ENCODE results near the gene GUCA1A.
"Not testable (repeated sequence)": the region's sequence is repeated elsewhere in the genome, so short reads cannot be mapped to it uniquely, and the experiment has no call there.

Gene GUCA1A

DNA sequence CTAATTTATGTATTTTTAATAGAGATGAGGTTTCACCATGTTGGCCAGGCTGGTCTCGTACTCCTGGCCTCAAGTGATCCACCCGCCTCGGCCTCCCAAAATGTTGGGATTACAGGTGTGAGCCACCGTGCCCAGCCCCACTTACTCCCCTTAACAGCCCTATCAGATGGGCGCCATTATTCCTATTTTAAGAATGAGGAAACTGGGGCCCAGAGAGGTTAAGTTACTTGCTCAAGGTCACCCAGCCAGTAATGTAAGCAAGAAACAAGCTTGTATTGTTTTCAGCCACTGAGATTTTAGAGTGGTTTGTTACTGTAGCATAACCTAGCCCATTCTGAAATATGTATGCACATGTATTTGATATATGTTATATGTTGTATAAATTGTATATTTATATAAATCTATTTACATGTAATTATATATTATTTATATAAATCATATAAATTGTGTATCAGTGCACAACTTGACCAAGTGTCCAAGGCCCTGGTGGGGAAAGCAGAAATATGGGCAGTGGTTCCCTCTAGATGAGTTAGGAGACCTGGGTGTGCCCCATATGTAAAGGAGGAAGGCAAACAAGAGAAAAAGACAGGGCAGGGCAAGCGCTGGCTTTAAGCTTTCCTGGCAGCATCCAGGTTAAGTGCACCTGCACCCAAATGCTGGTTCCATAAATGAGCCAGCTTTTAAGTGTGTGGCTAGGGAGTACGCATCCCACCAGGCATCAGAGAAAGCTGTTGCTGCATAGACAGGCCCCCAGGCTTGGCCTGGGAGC lies 1.2 kb upstream of the GUCA1A start:
- Histone ChIP-seq H3K4me3 (no peak overlapping the region), H3K27me3 (ENCODE audit: low read depth) (no peaks in the 10 kb centered on the region), H3K9me3 (no peaks in the 10 kb centered on the region), H3K36me3 (replicated peaks) (no peaks in the 10 kb centered on the region), H3K4me1 (peaks cover 13% of the 10 kb centered on the region)
- no peak for DNase-seq (ENCODE audit: low spot score in 2 of 2)
- in situ Hi-C loops (cut with MboI; ENCODE audit: low sequenced_read_pairs), result no loop called here

DNA sequence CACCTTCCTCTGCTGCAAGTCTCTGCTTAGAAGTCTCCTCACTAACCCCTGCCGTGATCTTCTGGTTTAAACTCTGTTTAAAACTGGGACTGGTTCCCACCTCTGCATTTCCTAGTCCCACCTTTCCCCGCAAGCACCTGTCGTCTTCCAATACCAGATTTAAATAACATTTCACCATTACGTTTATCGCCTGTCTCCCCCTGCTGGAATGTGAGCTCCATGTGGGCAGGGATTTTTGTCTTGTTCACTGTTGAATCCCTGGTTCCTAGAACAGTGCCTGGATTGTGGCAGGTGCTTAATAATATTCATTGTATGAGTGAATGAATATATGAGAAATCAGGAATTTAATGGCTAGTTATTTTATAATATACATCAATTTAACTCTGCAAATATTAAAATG lies 2.7 kb downstream of the GUCA1A start:
- peaks cover 26% of the 10 kb centered on the region for H3K4me1 ChIP-seq
- no peaks in the 10 kb centered on the region for H3K9me3 ChIP-seq
- H3K4me3 ChIP-seq, result no peak overlapping the region
- no peaks in the 10 kb centered on the region for H3K27me3 ChIP-seq (ENCODE audit: low read depth)
- H3K36me3 ChIP-seq (replicated peaks), result no peaks in the 10 kb centered on the region
- in situ Hi-C loops (cut with MboI; ENCODE audit: low sequenced_read_pairs), result no loop called here
- DNase-seq (ENCODE audit: low spot score in 2 of 2), result peak in 1 of 2 experiments; percentile 27

DNA sequence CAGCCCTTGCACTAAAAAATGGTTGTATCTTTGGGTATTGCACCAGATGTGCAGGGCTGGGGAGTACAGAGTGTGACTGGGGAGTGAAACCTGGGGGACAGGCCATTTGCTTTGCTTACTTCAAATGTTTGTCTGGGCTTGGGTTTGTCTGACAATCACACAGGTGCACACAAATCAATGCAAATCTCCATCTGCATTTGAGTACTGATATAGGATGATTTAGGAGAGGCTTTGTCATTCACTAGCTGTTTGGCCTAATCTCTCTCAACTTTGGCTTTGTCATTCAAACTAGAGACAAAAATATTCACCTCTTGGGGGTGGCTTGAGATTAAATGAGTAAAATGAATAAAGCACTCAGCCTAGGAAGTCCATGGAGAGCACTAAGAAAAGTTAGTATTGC lies 3.8 kb downstream of the GUCA1A start:
- no peaks in the 10 kb centered on the region for H3K9me3 ChIP-seq
- in situ Hi-C loops (cut with MboI; ENCODE audit: low sequenced_read_pairs), result no loop called here
- peak; percentile 72 to 99 for DNase-seq (ENCODE audit: low spot score in 2 of 2)
- H3K27me3 ChIP-seq (ENCODE audit: low read depth), result no peaks in the 10 kb centered on the region
- no peak overlapping the region for H3K4me3 ChIP-seq
- H3K36me3 ChIP-seq (replicated peaks), result no peaks in the 10 kb centered on the region
- H3K4me1 ChIP-seq, result peaks cover 26% of the 10 kb centered on the region

DNA sequence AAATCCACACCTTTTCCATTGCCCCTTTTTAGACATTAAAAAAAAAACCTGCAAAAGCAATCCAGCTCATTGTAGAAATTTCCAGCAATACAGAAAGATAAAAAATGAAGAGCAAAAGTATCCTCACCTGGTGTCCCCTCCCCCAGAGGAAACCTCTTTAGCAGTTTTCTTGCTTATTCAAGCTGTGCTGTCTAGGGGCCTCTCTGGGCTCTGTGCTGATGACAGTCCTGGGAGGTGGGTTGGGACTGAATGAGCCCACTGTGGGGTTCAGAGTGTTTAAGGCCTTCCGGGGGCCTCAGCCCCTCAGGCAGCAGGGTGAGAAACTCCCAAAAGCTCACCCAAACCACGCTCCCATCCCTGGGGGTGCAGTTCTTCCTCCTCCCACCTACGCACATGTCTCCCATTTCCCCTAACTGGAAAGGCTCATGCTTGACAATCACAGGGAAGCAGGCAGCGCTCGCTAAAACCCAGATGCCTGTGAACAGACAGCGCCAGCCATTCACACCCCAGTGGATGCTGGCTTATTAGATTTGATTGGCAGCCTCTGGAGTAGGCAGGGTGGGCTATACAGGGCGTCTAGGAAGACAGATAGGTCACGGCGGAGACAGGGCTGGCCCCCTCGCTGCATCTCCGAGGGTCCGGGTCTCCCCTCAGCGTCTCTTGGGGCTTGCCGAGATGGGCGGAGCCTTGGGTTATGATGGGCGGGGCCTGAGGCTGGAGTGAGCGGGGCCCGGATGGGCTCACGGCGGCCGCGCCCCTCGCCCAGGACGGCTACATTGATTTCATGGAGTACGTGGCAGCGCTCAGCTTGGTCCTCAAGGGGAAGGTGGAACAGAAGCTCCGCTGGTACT lies 4.6 kb downstream of the GUCA1A start:
- no peaks in the 10 kb centered on the region for H3K27me3 ChIP-seq (ENCODE audit: low read depth)
- peaks cover 26% of the 10 kb centered on the region for H3K4me1 ChIP-seq
- no peaks in the 10 kb centered on the region for H3K36me3 ChIP-seq (replicated peaks)
- in situ Hi-C loops (cut with MboI; ENCODE audit: low sequenced_read_pairs), result no loop called here
- no peak overlapping the region for H3K4me3 ChIP-seq
- H3K9me3 ChIP-seq, result no peaks in the 10 kb centered on the region
- peak; percentile 23 to 50 for DNase-seq (ENCODE audit: low spot score in 2 of 2)

DNA sequence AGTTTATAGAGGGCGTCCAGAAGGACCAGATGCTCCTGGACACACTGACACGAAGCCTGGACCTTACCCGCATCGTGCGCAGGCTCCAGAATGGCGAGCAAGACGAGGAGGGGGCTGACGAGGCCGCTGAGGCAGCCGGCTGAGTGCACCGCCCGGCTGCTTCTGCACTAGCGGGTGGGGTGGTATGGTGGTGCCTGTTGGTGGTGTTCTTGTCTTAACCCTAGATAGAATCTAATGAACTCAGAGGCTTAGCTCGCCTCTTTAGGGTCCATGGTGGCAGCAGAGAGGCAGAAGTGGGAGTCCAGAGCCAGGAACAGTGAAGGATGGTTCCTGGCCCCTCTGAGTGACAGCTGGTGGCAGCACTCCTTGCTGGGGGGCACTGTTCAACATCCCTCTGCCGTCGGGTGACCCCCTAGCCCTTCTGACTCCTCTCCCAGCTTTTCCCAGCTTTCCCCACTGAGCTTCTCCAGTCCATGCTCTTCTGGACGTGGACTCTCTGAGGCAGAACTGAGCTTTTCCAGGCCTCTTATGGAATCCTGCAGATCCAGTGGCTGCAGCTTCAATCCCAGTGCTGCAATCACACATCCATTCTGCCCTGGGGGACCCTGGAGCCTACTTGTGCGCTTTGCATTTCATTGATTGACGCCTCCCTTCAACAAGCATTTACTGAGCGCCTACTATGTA lies 6.2 kb downstream of the GUCA1A start:
- no peak for DNase-seq (ENCODE audit: low spot score in 2 of 2)
- Histone ChIP-seq H3K27me3 (ENCODE audit: low read depth) (no peaks in the 10 kb centered on the region), H3K4me3 (no peak overlapping the region), H3K36me3 (replicated peaks) (no peaks in the 10 kb centered on the region), H3K9me3 (no peaks in the 10 kb centered on the region), H3K4me1 (peaks cover 26% of the 10 kb centered on the region)
- in situ Hi-C loops (cut with MboI; ENCODE audit: low sequenced_read_pairs), result no loop called here

DNA sequence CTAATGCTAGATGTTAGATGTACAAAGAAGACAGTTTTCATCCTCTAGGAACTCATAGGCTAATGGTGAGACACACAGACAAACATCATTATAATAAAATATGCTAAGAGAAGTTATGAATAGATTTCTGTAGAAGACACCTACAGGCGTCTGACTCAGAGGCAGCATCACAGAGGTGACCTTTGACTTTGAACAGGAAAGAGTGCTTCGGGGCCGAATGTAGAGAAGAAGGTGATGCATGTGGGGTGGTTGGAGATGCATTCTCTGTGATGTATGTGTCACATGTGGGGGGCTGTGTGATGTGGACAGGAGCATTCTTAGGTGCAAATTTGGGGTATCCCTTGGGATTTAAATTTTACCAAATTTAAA lies 6.8 kb downstream of the GUCA1A start:
- Histone ChIP-seq H3K4me1 (peaks cover 26% of the 10 kb centered on the region), H3K9me3 (no peaks in the 10 kb centered on the region), H3K27me3 (ENCODE audit: low read depth) (no peaks in the 10 kb centered on the region), H3K36me3 (replicated peaks) (no peaks in the 10 kb centered on the region), H3K4me3 (no peak overlapping the region)
- in situ Hi-C loops (cut with MboI; ENCODE audit: low sequenced_read_pairs), result no loop called here
- DNase-seq (ENCODE audit: low spot score in 2 of 2), result no peak

DNA sequence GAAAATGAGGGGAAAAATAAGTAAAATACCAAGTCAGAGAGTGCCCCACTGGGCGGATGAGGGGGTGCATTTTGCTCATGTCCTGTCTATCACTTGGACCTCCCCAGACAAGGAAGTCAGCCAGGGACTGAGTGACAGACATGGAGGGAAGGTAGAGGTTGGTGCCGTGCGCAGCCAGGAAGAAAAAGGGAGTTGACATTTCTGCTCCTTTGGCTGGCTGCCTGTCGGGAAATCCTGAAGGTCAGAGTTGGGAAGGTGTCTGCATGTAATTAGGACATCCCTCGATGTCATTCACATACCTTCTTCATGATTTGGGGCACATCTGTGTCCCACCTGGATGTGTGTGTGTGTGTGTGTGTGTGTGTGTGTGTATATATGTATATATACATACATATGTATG lies 8.9 kb downstream of the GUCA1A start:
- no peaks in the 10 kb centered on the region for H3K9me3 ChIP-seq
- H3K4me1 ChIP-seq, result peaks cover 13% of the 10 kb centered on the region
- no peak overlapping the region for H3K4me3 ChIP-seq
- in situ Hi-C loops (cut with MboI; ENCODE audit: low sequenced_read_pairs), result no loop called here
- no peaks in the 10 kb centered on the region for H3K27me3 ChIP-seq (ENCODE audit: low read depth)
- DNase-seq (ENCODE audit: low spot score in 2 of 2), result no peak
- H3K36me3 ChIP-seq (replicated peaks), result no peaks in the 10 kb centered on the region

DNA sequence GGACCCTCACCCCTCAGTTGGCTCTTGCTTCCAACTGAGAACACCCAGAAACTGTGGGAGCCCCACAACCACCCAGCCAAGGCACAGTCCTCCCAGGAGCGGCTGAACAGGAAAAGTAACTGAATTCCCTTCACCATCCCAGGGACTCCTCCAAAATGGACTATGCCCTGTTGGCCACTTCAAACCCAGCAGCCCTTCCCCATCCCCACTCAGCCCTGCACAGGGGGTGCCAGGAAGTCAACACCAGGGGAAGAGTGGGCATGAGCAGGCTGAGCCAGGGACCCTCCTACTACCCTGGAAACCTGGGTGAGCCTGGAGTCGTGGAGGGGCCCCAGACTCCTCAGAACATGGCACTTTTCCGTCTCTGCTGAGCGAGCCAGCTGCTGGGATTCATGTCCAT lies 11.3 kb downstream of the GUCA1A start:
- no peak for DNase-seq (ENCODE audit: low spot score in 2 of 2)
- H3K4me3 ChIP-seq, result no peak overlapping the region
- H3K9me3 ChIP-seq, result no peaks in the 10 kb centered on the region
- no peaks in the 10 kb centered on the region for H3K4me1 ChIP-seq
- in situ Hi-C loops (cut with MboI; ENCODE audit: low sequenced_read_pairs), result no loop called here
- H3K27me3 ChIP-seq (ENCODE audit: low read depth), result no peaks in the 10 kb centered on the region
- no peaks in the 10 kb centered on the region for H3K36me3 ChIP-seq (replicated peaks)

DNA sequence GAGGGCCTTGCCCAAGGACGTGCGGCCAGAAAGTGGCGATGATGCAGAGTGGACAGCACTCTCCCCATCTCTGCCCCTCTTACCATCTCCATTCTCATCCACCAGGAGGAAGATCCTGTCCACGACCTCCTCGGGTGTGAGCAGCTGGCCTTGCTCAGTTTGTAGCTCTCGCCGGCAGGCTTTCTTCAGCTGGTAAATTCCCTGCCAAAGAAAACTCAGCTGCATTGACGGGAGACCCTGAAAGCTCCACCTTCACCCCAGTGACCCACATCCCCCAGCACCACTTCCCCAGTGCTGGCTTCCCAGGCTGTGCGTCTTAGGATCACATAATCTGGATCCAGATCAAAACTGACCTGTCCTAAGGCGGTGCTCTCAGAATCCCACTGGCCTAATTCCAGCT lies 12.4 kb downstream of the GUCA1A start:
- peak in 1 of 2 experiments; percentile 1 for DNase-seq (ENCODE audit: low spot score in 2 of 2)
- H3K4me3 ChIP-seq, result no peak overlapping the region
- H3K36me3 ChIP-seq (replicated peaks), result no peaks in the 10 kb centered on the region
- in situ Hi-C loops (cut with MboI; ENCODE audit: low sequenced_read_pairs), result no loop called here
- no peaks in the 10 kb centered on the region for H3K9me3 ChIP-seq
- no peaks in the 10 kb centered on the region for H3K4me1 ChIP-seq
- H3K27me3 ChIP-seq (ENCODE audit: low read depth), result no peaks in the 10 kb centered on the region

DNA sequence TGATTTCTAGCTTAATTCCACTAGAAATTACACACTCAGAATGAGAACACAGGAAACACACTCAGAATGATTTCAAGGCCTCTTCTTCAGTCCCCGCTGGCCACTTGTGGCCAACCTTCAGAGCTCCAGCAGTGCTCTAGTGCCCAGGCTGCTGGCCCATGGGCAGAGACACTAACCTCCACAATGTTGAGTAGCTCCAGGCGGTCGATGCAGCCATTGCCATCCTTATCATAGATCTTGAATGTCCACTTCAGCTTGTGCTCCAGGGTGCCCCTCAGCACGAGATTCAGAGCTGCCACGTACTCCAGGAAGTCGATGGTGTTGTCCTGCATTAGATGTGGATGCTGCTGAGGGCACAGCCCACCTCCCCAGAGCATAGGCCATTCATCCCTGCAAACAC lies 15.2 kb downstream of the GUCA1A start:
- no peaks in the 10 kb centered on the region for H3K9me3 ChIP-seq
- H3K27me3 ChIP-seq (ENCODE audit: low read depth), result no peaks in the 10 kb centered on the region
- no peak for DNase-seq (ENCODE audit: low spot score in 2 of 2)
- H3K36me3 ChIP-seq (replicated peaks), result no peaks in the 10 kb centered on the region
- in situ Hi-C loops (cut with MboI; ENCODE audit: low sequenced_read_pairs), result no loop called here
- peaks cover 5% of the 10 kb centered on the region for H3K4me1 ChIP-seq
- H3K4me3 ChIP-seq, result no peak overlapping the region

DNA sequence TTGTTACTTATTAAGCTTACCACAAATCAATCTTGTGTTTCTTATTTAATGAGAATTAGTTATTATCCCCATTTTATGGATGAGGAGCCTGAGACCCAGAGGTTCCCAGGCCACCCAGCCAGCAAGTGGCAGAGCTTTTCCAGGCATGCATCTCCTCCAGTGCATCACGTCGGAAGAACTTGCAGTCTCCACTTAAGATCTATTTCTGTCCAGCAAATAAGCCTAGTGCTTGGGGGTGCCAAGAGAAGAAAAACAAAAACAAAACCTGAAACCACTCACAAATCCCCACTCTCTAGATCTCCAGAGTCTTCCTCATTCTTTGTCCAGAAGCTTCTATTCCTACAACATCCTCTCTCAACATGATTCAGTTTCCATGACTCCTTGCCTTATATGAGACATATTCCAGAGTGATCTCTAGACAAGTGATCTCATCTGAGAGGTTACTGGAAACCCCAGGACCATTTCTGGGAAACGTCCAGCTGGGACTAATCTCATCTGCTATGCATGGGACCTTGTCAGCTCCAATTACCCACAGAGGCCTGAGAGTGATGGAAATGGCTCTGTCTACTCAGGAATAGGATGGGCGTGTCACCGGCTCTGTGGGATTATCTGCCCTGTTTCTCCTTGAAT lies 17.5 kb downstream of the GUCA1A start:
- in situ Hi-C loops (cut with MboI; ENCODE audit: low sequenced_read_pairs), result no loop called here
- DNase-seq (ENCODE audit: low spot score in 2 of 2), result no peak
- no peaks in the 10 kb centered on the region for H3K27me3 ChIP-seq (ENCODE audit: low read depth)
- no peak overlapping the region for H3K4me3 ChIP-seq
- no peaks in the 10 kb centered on the region for H3K36me3 ChIP-seq (replicated peaks)
- H3K4me1 ChIP-seq, result peaks cover 9% of the 10 kb centered on the region
- H3K9me3 ChIP-seq, result no peaks in the 10 kb centered on the region

DNA sequence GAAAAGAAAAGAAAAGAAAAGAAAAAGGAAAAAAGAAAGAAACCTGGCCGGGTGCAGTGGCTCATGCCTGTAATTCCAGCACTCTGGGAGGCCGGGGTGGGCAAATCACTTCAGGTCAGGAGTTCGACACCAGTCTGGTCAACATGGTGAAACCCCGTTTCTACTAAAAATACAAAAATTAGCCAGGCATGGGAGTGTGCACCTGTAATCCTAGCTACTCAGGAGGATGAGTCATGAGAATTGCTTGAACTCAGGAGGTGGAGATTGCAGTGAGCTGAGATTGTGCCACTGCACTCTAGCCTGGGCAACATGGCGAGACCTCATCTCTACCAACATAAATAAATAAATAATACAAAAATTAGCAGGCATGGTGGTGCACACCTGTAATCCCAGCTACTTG lies 19.2 kb downstream of the GUCA1A start:
- DNase-seq (ENCODE audit: low spot score in 2 of 2); H3K9me3 ChIP-seq; in situ Hi-C loops (cut with MboI; ENCODE audit: low sequenced_read_pairs); H3K4me3 ChIP-seq; H3K4me1 ChIP-seq; H3K36me3 ChIP-seq (replicated peaks); H3K27me3 ChIP-seq (ENCODE audit: low read depth): not testable (repeated sequence)

DNA sequence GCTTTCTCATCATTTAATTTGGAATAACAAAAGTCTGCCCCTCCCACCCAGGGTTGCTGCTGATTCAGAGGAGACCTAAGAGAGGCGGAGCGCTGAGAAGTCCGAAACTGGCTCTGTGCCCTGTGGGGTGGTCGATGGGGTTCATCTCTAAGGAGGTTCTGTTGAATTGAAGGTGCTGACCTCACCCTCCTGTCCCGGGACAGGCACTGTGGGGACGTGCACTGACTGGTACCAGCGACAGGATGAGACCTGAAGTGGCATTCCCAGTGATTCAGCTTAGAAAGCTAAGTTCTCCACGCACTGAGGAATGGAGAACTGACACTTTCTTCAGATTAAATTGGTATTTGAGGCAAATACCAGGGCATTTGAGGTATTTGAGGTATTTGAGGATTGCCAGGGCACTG lies 20.3 kb downstream of the GUCA1A start:
- in situ Hi-C loops (cut with MboI; ENCODE audit: low sequenced_read_pairs), result no loop called here
- Histone ChIP-seq H3K27me3 (ENCODE audit: low read depth) (no peaks in the 10 kb centered on the region), H3K4me3 (no peak overlapping the region), H3K4me1 (peaks cover 9% of the 10 kb centered on the region), H3K36me3 (replicated peaks) (no peaks in the 10 kb centered on the region), H3K9me3 (no peaks in the 10 kb centered on the region)
- DNase-seq (ENCODE audit: low spot score in 2 of 2), result peak; percentile 43 to 58

DNA sequence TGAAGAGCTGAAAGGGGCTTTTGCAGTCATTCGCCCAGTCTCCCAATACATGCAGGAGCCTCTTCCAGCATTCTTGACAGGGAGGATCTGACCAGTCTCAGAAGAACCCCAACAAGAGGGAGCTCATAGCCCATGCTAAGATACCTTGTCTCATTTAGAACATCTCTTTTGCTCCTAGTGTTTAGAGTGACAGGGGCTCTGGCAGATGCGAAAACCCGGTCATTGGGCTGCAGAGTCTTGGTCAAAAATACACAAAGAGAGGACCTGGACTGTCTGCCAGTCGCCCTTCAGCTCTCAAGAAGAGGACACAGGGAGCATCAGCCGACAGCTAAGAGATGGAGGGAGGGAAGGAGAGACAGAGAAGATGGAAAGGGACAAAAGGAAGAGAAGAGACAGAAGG lies 20.9 kb downstream of the GUCA1A start:
- H3K9me3 ChIP-seq, result no peaks in the 10 kb centered on the region
- H3K36me3 ChIP-seq (replicated peaks), result no peaks in the 10 kb centered on the region
- in situ Hi-C loops (cut with MboI; ENCODE audit: low sequenced_read_pairs), result no loop called here
- no peak for DNase-seq (ENCODE audit: low spot score in 2 of 2)
- H3K4me1 ChIP-seq, result peaks cover 9% of the 10 kb centered on the region
- no peak overlapping the region for H3K4me3 ChIP-seq
- no peaks in the 10 kb centered on the region for H3K27me3 ChIP-seq (ENCODE audit: low read depth)
